GM18519 (cell line): Measurements from ENCODE around the gene MYO10.

Source experiments
- ATAC-seq: cut with Tn5 transposase; IDR thresholded peaks from one replicate; pipeline ENCODE4 v1.9.1; 2021; ENCODE audit warnings: mild to moderate bottlenecking, moderate library complexity; ENCODE audit not compliant: unreplicated experiment, low FRiP score

Gene MYO10

DNA sequence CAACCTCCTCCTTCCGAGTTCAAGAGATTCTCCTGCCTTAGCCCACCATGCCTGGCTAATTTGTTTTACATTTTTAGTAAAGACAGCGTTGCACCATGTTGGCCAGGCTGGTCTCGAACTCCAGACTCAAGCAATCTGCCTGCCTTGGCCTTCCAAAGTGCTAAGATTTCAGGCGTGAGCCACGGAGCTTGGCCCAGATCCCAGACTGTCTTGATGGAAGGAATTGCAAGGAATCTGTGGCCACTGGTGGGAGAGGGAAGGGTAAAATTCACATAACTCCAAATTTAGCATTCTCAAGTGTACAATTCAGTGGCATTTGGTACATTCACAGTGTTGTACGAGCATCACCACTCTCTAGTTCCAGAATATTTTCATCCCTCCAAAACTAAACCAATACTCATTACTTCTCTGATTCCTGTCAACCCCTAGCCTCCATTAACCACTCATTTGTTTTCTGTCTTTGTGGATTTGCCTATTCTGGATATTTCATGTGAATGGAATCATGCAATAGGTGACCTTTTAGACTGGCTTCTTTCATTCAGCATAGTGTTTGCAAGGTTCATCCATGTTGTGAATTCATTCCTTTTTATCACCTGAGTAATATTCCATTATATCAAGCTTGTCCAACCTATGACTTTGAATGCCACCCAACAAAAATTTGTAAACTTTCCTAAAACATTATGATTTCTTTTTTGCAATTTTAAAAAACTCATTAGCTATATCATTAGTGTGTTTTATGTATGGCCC, 8.9 kb upstream of the MYO10 start:
- no peak for ATAC-seq

DNA sequence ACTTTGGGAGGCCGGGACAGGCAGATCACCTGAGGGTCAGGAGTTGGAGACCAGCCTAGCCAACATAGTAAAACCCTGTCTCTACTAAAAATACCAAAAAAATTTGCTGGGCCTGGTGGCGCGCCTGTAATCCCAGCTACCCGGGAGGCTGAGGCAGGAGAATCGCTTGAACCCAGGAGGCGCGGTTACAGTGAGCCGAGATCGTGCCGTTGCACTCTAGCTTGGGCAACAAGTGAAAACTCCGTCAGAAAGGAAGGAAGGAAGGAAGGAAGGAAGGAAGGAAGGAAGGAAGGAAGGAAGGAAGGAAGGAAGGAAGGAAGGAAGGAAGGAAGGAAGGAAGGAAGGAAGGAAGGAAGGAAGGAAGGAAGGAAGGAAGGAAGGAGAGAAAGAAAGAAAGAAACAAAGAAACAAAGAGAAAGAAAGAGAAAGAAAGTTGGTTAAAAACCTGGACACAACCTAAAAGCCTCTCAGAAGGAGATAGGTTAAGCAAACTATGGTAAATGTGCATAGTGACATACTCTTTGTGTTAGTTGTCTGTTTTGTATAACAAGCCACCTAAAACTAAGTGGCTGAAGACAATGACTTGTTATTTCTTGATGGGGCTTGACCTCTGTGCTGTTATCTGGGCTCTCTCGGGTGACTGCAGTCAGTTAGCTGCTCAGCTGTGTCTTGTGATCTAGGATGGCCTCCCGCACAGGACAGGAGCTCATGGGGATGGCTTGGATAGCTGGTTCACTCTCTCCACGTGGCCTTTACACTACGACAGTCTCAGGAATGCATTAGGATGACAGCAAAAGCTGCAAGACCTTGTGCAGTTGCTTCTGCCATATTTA, 8.0 kb upstream of the MYO10 start:
- ATAC-seq: no peak

DNA sequence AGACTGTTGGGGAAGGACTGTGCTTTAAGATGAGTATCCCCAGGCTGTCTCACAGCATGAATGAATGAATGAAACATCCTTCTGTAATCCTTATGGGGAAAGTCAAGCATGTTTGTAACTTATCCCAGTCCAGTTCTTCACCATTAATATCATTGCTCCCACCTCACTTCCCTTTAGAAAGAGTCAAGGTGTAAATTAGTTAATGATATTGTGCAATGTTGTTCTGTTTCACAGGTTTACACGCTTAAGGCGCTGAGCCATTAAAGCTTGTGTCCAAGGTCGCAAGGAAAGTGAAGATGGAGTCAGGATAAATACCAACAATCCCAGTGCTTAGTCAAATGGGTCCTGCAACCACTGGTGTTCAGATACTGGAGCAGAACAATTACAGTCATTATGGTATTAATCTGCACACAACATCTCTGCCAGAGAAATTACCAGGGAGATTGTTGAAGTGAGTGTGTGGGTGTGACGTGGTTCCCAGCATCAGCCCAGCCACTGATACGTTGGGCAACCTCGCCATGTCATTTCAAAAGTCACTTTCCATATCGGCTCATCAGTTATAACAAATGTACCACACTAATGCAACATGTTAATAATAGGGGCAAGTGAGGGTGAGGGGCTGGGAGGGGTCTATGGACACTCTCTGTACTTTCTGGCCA, 1.5 kb upstream of the MYO10 start:
- no peak for ATAC-seq

DNA sequence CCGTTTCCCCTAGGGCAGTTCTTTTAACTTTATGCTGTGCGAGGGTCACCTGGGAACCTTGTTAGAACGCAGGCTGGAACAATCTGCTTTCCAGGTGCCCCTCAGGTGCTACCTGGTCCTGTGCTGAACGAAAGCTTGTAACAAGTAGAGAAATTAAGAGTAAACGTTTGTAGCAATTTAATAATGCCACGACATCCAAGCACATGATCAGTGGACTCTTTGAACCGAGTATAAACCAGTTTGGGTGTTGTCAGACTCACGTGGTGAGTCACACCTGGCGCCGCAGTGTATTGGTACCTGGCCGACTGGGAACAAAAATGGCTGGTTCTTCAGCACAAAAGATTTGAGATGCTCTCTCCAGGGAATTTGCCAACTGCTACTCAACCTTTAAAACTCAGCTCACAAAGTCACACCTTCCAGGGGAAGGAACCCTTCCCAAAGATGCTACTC, 926 bp upstream of the MYO10 start:
- ATAC-seq: no peak

DNA sequence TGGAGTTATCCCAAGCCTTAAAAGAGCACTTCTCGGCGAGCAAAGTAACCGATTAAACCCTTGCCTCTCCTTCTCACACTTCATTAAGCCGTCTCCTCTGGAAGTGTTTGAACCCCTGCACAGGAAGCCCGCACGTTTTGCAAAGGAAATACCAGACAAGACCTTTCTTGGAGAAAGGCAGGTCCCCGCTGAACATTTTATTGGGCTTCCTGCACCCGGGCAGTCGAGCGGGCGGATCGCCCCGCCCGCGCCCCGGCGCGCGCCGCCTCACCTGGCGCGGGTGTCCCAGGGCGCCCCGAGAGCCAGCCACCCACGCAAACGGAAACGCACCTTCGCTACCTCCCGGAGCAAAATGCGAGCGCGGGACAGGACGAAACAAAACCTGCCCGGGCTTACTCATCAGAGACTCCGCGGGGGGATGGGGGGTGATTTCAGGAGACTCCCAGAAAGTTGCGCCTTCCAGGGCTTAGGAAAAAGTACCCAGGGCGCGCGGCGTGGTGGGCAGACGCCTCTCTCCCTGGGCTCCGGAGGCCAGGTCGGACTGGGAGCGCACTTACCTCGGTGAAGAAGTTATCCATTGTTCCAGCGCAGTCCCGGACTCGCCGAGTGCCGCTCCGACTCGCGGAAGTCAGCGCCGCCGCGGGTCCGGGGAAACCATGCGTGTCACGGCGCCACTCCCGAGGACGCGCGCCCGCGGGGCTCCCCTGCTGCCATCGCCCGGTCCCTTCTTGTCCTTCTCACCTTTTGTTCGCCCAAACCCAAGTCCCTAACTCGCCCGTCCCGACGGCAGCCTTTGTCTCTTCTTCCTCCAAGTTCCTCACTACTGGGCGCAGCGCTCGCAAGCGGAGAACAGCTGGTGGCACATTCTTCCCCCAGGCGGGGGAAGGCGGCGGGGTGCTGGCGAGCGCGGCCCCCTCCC, 598 bp downstream of the MYO10 start:
- ATAC-seq: peak; percentile 36

DNA sequence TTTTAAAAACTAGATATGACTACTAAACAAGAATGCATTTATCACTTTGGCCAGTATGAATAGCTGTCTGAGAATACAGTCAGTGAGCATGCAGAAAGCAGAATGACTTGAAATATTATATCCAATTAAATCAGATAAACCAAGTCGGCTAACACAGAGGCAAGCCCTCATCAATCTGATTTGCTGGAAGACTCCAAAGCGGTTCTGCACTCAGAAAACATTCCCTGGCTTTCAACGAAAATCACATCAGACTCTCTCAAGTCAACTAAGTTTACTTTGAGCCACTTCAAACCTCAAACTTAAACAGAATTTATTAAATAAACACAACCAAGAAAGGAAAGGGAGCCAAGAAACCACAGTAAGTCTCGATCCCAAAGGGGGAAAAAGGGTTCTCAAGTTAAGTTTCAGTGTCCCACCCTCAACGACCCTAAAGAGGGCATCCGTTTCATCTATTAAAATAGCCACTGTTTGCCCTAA, 1.4 kb downstream of the MYO10 start:
- ATAC-seq: no peak

DNA sequence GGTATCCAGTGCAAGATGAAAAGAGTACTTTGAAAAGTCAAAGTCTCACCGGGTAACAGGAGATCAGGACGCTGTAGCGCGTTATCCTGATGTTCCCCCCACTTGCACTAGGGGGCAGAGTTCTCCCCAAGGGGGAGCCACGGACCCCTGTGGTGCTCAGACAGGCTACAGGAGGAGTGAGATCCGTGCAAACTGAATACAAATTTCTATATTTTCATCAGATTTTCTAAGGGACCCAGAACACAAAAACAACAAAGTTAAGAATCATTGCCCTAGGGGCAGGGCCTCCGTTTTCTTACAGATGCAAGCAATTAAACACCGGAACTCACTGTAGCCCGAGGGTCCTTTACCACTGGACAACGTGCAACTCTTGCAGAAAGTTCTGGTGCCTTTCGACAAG, 2.0 kb downstream of the MYO10 start:
- peak; percentile 55 for ATAC-seq

DNA sequence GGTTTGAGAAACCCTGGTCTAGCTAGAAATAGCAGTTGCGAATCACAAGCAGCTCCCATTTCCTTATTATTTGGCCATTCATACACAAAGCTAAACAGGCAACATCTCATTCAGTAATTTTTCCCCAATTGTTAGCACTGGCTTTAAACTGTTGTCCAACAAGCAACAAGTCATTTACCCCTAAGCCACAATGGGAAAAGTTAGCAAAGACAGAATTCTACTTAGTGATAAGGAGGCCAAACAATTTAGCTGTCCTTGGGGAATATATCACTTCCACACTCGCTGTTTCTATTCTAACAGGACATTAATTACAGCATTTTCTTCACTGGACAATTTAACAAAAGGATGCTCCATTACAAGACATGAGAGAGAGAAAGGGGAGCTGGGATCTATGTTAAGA, 2.8 kb downstream of the MYO10 start:
- ATAC-seq: no peak

DNA sequence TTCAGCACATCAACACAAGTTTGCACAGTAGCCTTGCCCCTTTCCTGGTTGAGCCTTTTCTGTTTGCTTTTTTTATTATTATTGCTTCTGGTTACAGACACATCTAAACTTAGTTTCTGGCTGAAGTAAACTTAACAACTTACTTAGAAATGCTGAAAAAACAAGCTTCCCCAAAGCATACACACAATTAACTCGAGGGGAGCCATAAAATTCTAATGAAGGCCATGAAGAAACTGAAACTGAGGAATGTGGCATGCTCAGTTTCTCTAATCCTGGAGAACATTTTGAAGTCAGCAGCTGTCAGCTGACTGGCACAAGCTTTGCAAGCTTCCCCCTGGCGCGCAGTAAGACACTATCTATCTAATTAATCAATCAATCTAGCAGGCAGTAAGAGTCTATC, 3.7 kb downstream of the MYO10 start:
- no peak for ATAC-seq

DNA sequence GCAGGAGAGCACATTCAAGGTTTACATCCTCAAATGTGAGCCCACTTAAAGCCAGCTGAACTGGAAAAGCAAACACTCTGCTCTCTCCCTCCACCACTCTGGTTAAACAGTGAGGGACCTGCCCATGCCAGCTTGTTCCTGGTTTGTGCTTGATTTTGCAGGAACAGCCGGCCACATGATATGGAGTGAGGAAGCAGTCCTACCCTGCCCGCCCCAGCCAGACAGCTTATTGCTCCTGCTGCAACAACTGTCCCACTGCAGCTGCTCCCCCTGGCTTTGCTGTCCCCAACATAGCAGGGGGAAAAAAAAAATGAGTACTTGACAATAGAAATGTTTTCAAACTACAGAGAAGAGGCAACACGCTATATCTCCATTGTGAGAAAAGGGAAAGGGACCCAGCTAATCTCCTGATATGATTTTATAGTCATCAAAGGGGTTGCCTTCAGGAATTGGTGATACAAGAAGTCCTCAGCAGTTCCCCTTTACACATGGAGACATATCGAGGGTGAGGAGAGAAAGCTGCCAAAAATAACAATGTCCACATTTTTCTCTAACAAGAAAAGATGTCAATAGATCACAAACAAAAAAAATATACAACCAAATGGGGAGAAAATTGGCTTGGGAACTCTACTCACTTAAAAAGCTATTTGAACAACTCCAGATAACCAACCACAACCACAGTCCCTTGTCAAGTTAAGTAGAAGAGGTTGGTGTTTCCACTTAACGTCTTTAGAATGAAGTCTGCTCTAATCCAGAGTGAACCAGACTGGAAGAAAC, 4.6 kb downstream of the MYO10 start:
- no peak for ATAC-seq

DNA sequence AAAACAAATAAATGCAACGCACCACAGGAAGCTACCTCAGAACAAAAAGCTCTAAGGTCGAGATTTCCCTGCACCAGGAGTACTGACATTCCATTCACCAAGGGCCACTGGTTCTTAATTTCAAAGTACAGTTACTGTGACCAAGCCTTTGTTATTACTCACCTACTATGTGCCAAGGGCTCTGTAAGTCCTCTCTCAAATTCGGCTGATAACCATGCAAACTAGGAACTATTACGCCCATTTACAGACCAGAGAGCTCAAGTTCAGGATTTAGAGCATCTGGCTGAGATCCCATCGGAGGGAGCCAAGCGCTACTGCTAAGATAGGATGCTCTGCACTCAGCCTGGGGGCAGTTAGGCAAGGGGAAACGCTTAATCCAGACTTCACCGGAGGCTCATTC, 5.6 kb downstream of the MYO10 start:
- no peak for ATAC-seq

DNA sequence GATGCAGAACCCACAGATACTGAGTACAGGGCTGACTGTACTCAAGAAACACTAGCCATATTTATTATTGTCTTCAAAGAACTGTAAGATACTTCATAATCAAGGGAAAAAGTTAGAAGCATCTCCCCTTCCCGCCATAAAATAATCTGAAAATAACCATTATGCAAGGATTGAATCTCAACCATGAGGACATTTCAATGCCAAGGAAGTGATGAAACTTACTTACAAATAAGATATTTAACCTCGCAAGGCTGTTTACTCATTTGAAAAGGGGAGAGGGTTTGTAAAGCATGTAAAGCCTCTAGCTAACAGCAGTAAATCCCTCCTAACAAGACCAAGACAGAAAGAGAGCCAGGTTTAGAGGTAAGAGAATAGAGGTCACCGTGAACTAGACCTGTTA, 6.3 kb downstream of the MYO10 start:
- no peak for ATAC-seq

DNA sequence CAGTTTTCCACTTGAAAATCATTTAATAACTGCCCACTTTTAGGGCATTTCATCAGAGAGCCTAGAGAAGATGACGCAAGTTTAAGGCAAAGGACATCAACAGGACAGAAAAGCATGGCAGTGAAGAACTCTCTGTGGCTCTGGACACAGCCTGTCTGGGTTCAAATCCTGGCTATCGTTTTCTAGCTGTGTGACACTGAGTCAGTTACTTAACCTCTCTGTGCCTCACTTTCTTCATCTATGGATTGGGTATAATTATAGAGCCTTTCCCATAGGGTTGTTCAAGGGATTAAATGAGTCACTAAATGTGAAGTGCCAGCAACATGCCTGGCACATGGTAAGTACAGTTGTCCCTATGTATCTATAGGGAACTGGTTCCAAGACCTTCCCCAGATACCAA, 6.7 kb downstream of the MYO10 start:
- no peak for ATAC-seq

DNA sequence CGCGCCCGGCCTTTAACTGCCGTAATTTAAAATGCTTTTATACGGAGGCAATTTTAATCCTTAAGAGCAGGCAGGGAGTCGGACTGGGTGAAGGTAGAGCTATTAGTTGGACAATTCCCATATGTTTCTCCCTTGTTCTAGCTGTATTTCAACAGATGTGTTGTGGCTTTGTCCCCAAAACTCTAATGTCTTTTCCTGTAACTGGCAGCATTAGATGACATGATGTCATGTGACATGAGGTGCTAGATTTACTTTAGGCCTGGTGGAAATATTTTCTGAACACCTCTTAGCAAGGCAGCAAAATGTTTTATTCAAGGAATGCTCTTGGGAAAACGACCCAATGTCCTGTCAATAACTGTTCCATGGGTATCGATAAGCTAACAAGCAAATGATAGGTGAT, 8.5 kb downstream of the MYO10 start:
- ATAC-seq: no peak

DNA sequence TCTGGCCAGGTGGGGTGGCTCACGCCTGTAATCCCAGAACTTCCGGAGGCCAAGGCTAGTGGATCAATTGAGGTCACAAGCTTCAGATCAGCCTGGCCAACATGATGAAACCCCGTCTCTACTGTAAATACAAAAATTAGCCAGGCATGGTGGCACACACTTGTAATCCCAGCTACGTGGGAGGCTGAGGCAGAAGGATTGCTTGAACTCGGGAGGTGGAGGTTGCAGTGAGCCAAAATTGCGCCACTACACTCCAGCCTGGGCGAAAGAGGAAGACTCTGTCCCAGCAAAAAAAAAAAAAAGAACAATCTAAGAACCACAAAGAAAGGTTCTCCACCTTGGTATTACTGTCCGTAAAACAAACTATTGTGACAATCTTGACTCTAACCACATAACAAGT, 9.7 kb downstream of the MYO10 start:
- ATAC-seq: no peak

DNA sequence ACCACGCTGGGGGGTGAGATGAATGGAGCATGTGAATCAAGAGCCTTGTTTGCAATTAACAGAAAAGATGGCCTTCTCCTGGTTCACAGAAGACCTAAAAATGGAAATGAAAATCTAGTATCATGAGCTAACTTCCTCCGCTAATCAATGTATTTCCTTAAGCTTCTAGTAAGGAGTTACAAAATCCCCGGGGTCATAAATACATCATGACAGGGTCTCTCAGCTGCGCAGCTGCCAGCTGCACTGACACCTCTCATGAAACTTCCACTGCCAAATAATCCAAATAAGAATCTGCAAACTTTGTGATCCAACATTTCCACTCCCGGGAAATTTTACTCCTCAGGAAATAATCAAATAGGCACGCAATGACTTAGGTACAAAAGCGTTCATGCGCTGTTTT, 11.9 kb downstream of the MYO10 start:
- no peak for ATAC-seq

DNA sequence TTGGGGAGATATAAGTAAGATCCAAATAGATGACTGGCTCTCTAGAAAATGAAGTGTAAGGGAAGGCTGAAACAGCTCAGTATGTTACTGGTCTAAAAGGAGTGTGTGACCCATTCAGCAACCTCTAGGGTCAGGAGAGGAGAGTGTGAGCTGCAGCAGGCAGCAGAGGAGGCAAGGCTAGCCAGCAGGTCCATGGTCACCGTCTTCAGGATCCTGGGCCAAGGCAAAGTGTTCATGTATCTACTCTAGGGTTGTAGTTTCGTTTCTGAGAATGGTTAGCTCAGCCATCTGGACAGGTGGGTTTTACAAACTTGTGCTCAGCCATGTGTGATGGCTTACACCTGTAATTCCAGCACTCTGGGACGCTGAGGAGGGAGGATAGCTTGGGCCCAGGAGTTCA, 13.7 kb downstream of the MYO10 start:
- no peak for ATAC-seq

DNA sequence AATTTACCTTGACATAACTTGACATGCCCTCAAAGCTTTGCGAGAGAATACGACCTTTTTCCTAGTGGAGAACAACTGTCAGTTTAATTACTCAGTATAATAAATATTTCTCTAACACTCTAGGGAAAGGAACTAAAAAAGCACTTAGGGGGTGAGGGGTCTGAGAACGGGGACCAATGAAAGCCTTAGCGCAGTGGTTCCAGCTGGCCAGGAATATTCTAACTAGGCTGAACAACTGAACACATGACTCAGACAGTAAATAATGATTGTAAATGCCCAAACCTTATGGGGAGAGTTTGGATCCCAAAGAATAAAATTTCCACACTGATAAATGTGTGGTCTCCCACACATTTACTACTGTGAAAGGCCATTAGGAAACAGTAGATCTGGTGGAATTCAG, 14.9 kb downstream of the MYO10 start:
- no peak for ATAC-seq

DNA sequence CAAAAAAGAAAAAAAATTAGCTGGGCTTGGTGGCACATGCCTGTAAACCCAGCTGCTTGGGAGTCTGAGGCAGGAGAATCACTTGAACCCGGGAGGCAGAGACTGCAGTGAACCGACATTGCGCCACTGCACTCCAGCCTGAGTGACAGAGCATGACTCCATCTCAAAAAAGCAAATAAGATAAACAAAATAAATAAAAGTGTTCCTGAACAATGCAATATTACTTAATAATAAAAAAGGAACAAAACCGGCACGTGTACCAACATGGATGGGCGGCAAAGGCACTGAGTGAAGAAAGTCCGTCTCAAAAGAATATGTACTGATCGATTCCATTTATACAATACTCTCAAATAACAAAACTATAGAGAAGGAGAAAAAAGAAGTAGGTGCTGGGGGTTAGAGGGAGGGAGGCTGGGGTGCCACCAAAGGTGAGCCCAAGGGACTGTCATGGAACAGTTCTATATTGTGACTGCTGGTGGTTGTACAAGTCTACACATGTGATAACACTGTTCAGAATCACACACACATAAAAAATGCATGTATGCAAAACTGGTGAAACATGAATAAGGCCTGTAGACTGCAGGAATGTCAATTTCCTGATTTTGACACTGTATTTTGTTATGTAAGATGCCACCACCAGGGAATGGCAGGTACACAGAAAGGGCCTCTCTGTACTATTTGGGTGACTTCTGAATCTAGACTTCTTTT, 15.8 kb downstream of the MYO10 start:
- no peak for ATAC-seq
